Stimulated activated CD8-positive, alpha-beta memory T cell treated with anti-CD3 and anti-CD28 coated beads, Interleukin-2, amount 100 ng/mL, for 1 hour (primary cell): ENCODE results near the gene ADAM23.

Source experiments
- DNase-seq, 2 donors: peaks; one replicate each; pipeline ENCODE4 v3.0.0-alpha.2; 2020; ENCODE audit warnings: low read depth in 2 of 2

The ADAM23 gene

DNA sequence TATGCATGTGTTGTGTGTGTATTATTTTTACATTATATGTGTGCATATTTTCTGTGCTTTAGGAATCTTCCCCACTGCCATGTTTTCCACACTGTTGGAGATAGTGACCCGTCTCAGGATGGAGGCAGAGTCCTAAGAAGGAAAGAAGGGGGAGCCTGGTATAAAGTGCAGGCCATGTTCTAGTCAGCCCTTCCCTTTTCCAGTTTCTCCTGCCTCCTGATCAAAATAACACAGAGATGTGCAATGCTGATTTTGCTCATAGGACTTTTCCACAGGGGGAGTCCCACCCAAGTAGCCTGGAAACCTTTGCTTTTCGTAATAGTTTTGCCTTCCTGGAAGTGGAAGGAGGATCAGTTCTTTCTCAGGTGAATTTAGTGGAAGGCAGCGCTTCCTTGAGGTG is 126.1 kb downstream of the ADAM23 start:
- no peak for DNase-seq

DNA sequence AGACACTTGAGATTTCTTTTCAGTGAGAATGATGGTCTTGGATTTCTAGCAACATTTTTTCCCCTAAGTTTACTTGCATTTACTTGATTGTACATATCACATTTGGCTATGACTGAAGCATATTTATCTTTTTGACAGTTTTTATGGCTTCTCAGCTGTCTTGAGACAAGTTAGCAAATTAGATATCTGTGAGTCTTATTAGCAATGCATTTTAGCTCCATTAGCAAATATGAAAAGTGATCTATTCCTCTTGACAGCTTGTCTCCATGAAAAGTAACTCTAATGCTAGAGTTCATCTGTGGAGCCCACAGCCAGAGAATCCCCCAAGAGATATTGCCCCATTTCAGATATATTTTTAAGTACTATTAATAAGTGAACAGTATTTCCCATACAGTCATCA is 126.9 kb downstream of the ADAM23 start:
- no peak for DNase-seq

DNA sequence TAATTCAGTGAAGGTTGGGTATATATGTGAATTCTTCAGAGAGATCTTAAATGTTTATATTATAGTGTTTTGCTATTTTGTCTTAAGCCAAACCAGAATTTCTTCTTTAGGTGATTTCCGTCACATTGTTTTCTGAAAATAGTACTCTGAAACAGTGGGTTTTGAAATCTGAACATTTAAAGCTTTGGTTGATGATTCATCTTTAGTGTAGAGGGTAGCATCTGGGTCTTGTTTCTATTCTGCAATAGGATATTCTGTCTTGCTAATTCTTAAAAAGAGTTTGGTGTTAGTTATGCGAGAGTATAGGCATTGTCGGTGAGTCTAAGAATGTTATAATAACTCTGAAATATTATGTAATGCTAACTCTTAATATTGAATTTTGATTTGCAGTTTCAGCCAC is 129.4 kb downstream of the ADAM23 start:
- no peak for DNase-seq

DNA sequence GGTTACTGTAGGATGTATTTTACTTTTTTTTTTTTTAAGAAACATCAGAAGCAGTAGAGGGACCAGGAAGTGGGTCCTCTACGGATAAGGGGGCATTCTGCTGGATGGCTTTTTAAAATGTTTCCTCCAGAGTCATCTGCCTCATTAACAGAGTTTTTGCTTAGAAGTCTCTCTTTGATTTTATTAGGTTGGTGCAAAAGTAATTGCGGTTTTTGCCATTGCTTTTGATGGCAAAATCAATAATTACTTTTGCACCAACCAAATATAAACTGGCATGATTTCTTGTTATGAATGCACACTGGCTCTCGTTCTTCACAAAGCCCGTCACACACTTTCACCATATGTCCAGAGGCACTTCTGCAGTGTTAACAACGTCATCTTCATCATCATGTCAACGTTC is 130.5 kb downstream of the ADAM23 start:
- no peak for DNase-seq

DNA sequence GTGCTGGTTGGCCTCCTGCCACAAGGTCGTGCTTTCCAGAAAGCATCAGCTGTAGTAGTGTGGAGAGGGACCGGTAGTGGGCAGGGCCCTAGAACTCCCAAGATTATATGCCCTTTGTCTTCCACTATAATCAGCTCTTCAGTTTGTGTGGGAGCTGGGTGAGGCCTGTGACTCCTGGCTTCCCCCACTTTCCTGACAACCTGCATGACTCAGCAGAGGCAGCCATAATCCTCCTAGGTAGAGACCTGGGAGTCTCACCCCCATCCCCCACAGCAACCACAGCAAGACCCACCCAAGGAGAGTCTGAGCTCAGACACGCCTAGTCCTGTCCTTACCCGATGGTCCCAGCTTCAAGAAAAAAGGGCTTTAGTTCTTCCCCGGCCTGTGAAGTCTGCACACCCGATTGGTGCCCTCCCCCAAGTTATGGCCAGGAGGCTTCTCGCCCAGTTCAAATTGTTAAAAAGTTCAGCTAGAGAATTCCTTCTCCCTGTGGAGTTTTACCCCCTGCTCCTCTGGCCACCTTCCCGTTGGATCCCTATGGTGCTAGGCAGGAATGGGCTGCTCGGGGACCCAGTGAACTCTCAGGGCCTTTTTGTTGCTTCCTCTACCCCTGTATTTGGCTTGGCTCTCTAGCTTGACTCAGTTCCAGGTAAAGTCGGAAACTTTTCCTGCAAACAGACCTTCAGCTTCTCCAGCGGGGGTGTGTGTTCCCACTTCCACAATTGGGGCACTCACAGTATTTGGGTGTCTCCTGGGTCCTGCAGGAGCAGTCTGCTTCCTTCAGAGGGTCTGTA is 141.2 kb downstream of the ADAM23 start:
- no peak for DNase-seq

DNA sequence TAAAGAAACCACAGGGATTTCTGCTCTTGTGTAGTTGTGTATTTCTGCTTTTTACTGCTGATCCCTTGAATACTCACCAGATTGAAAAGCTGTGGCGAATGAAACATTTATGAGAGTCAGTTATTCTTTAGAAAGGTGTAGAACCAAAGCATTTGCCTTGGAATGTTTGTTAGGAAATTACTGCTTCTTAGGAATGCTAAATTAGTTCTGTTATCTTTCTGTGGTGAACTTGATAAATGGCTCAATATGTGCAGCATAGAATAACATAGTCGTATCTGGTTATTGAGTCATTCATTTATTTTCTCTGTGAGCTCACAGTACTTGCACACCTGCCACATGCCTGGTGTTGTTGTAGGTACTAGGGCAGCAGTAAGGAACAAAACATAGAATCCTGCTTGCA is 142.0 kb downstream of the ADAM23 start:
- DNase-seq: no peak

DNA sequence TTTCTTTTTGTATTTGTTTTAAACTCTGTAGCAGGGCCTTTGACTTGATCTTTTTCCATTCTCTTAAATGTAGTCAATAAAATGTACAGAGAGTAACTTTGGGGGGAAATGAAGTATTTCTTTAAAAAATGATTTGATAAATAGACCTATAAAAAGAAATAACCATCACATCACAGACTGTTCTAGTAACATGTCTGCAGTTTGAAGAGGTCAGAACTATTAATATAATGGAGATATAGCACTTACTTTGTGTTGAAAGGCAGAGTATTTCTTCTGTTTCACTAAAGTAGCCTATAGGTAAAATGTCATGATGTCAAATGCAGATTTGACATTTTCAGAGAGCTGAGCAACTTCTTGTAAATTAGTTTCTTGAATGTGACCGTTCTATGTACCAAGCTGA is 143.3 kb downstream of the ADAM23 start:
- DNase-seq: no peak

DNA sequence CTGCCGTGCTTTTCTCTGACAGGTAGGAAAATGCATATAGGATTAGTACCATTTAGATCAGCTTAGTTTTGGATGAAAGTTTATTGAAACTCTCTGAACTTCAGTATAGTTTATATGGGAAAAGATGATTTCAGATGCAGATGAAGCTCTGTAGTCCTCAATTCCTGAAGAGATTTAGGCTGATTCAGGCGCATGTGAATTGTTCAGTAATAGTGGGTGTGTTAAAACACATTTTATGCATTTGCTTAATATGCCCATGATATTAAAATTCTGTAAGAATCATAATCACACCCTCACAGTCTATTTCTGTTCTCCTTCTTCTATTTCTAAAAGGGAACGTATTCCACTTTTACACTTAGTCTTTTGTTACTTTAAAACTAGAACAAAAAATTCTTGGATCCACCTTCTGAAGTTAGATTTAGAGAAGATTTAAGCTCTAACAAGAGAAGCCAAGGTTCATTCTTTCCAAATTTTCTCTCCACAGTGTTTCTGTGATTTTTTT is 154.4 kb downstream of the ADAM23 start:
- DNase-seq: no peak

DNA sequence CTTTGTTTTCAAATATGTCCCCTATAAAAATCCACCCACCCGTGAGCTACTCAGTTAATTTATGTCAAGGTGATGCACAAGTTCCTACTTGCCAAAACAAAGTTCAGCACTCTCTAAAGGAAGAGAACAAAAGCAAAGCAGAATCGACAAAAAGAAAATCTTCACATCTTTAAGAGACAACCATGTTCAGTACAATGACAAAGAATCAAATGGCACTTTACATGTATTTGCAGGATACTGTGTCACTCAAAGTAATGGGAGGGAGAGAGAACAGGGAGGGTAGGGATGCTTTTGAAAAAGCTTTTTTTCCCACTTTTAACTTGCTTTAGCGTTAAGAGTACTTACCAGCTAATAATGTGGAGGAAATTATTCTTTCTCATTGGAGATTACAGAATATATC is 159.9 kb downstream of the ADAM23 start:
- no peak for DNase-seq

DNA sequence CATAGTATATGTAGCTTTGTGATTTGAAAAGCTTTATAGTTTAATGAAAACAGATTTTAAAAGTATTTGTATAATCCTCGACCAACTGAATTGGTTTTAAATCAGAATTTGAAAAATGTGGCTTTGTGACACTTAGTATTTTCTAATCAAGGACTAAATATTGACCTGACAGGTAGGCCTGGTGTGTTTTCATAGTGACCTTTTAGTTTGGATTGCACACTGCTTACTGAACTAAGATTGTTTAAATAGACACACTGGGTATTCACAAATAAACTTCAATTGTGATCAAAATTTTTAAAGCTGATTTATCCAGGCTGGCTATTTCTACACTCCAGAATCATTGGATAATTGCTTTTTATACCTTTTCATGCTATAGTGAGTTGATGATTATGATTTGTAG is 167.1 kb downstream of the ADAM23 start:
- no peak for DNase-seq

DNA sequence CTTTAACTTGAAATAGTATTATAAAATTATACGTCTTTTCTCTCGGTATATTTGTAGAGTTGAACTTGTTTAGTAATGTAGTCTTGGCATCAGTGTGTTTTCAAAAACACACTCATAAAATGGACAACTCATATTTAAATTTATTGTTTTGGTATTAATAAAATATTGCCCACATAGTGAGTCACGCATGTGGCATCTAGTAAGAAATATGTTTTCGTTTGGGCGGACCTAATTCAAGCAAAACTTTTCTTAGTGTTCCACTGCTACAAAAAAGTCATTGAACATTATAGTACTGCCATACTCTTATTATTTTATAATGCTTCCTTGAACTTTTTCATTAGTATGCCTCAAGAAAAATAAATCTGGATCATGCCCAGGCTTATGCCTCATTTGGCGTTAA is 167.9 kb downstream of the ADAM23 start:
- DNase-seq: no peak

DNA sequence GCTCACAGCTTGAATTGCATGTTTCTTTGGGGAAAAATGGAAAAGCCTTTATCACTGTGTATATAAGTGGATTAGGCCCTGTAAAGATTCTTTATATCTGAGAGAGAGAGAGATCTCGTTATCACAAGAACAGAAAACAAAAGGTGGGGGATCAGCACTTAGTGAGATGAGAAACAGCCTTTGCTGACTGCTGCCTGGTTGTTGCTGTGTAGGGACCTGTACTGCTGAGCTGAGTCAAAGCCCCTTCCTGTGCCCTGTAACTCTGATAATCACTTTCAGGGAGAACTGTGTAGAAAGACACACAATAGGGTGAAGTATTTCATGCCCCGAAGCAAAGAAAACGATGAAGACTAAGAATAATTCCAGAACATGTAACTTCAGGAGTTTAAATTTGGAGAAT is 168.4 kb downstream of the ADAM23 start:
- no peak for DNase-seq

DNA sequence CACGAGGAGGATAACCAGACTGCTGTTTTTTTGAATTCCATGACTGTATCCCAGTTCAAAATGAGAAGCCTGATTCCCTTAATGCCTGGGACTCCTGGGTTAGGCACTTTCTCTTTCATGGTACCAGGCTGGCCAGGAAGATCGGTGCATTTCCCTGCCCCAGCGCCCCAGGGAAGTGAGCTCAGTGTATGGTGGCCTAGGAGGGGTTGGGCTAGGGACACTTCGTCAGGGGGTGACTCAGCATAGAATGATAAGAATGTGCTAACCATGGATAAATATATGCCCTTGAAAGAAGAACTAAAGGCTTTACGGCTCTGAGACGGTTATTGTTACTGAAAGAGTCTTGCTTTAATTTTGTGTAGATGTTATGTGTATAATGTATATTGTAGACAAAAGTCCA is 171.5 kb downstream of the ADAM23 start:
- DNase-seq: no peak

DNA sequence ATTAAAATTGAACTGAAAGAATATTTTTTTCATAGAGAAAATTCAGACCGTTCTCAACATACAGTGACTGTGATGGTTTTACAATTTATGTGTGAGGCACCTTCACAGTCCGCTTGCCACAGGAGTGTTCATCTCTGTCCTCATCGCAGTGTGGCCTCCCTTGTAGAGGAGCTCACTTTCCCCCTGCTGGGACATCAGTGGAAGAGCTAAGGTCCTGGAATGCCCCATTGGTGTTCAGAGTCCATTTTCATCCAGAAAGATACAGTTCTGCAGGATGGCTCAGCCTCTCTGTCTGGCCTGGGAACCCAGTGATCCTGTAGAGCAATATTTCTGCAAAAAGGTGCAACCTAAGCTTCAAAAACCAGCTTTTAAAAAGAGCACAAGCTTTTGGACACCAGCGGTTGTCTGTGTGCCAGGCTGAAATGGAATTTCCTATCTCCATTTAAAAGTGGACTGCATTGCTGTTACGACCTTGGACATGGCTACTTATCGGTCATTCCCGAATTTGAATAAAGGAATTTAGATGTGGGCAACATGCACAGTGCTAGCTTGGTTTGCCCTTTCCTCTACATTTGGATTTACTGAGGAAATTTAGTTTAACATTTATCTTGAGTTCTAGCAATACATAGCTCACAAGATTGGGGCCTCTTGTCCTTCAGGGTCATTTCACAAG is 172.2 kb downstream of the ADAM23 start:
- DNase-seq: no peak

DNA sequence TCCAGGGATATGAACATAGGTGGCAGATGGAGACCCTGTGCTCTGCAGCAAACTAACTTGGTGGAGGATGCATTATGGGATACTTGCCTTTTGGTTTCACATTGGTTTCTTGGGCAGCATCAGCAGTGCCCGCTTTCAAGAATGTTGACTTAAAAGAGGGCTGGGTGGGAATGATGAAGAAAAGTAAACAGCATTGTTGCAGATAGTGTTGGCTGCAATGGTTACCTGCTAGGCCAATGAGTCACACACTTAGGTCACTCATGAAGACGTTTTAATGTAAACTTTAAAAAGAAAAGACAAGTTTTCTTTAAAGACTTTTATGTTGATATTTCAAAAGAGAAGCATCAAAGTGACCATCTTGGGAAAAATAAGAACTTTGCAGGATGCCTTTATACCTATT is 172.8 kb downstream of the ADAM23 start:
- DNase-seq: no peak

DNA sequence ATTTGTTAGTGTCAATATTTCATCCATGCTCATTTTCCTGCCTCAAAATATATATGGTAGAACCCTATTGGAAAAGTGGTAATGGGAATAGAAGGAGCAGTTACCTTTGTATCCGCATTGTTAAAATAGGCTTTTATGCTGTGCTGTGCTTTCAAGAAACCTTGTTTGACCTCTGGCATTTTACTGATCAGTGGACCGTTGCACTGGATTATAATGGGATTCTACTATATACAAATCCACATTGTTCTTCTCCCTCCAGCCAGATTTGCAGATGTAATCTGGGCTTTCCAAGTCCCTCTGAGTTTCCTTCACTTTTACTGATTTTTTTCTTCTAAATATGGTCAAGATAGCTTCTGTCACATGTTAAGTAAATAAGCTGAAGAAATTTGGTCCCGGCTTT is 175.7 kb downstream of the ADAM23 start:
- DNase-seq: no peak

DNA sequence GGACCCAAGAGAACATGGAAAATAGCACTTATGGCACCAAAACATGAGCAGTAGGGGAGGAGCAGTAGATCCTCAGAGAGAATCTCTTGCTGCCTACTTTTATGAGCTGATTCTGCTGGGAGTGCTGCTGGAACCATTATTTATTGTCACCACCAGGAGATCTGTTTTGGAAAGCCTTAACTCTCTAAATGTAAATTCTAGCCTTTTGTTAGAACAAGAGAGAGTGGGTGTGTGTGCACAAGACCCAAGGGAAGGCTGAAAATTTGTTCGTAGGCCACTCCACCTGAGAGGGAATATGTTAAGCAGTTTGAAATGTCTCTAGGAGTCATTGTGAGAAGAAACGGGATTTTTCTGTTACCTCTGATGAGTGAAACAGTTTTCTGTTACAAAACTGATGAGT is 182.8 kb downstream of the ADAM23 start:
- no peak for DNase-seq

DNA sequence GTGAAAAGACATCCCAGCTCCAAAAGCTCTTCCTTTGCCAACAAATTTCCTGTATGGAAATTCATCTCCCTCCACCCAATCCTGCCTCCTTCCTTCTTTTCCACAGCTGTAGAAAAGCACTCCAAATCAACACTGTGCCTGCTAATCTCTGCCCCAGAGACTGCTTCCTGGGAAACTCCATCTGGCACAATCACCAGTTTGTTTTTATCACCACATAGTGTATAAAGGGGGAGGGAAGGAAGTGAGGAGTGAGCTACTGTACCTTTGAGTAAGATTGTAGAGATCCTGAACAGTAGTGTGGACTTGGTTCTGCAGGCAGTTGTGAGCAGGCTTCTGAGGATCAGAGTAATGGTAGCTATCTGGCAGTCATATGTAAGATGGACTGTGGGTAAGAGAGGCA is 184.3 kb downstream of the ADAM23 start:
- no peak for DNase-seq

DNA sequence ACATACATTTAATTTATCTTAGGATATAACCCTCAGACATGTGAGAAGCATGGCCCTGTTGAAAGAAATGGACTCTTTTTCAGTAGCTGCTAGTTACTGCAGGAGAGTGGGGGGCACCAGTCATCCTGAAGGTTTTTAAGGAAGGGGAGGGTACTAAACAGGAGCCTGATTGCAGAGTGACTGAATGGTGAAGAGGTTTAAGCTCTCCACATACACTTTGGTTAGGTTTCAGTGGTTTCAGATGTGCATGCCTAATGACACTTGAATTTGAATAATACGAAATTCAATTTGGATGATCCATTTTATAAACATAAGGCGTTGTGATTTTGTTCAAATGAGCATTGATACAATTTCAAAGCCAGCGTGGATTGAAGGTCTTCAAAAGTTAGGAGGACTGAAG is 188.0 kb downstream of the ADAM23 start:
- DNase-seq: no peak

DNA sequence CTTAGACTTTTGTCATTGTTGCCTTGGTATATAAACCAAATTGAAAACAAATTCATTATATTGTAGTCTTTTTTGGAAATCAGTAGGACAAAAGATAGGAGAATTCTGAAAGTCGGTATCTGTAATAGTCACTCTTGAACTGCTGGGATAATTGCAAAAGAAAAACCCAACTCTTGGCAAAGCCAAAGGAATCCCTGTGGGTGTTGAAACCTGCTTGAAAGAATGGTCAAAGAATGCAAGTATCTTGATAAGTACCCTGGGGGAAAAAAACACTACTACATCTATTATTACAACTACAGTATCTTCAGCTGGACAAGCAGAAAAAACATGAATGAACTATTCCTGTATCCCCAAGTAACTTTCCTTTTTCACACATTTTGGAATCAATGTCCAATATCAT is 191.7 kb downstream of the ADAM23 start:
- no peak for DNase-seq

DNA sequence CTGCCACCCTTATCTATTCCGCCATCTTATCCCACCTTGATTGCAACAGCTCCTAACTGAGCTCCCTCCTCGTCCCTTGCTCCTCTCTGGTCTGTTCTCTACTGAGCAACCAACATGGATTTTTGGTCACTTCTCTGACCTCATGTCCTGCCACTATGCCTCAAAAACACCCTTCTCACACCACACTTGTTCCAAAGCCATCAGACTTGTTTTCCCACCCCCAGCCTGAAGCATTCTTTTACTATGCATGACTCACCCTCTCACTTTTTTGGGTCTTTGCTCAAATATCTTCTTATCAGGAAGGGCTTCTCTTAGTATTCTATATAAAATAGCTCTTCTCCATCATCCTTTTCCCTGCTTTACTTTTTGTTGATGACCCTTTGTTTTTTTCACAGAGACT is 196.3 kb downstream of the ADAM23 start:
- DNase-seq: no peak

DNA sequence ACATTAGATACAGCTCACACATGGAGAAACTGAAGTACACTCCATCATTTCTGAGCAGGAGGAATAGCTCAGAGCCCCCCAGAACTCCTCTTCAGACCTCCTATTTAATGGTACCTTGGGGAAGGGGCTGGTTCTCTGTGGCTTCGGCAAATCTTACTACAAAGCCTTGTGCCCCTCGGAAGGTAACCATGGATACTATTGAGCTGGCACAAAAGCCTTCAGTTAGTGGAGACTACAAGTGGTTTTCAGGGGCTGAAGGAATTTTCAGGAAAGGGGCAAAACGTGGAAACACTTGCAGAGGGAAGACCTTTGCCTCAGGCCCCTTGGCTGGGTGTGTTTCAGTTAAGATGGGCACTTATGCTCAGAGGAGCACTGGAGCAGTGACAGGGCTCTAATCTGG is 197.9 kb downstream of the ADAM23 start:
- DNase-seq: no peak
